K562 (cell line): Measurements from ENCODE around the gene KATNAL1. TPM values are rescaled to one million over a fixed set of nuclear protein-coding genes. Genes with fewer than 3 reads are reported as not detected.

Experiments used
- ATAC-seq: fragments of 200-7000 bp; cut with Tn5 transposase; 3 replicates; pipeline ENCODE4 v1.9.1; 2020; ENCODE audit warnings: moderate library complexity
- BruUV-seq: library from RNA; stranded (reverse); fragments of 400-500 nt; replicated peaks from 2 replicates; lab custom pipeline; 2021; lab: Mats Ljungman, UMichigan
- CTCF ChIA-PET: fragments of 300-600 bp; formaldehyde crosslinking; extraction: SDS; loops from one replicate; lab custom pipeline; 2021; ENCODE audit warnings: low intra/inter-chr PET ratio; lab: Yijun Ruan, JAX
- POLR2A ChIA-PET: fragments of 300-600, 350-650 bp; sonication (Branson Sonifier 250); formaldehyde crosslinking; extraction: SDS; loops from one replicate; lab custom pipeline; 2021; ENCODE audit warnings: antibody characterized with exemption, inconsistent platforms; lab: Yijun Ruan, JAX
- DNase-seq, 4 experiments: peaks; one replicate each; pipeline versions ENCODE4 v3.0.0 to v3.0.0-alpha.2; 2011 to 2018; ENCODE audit warnings: low spot score in 3 of 4, mixed read lengths in 3 of 4; ENCODE audit errors: extremely low read depth in 1 of 4
- FAIRE-seq: peaks from 2 replicates; lab custom pipeline; 2011; peaks lifted over from hg19 to GRCh38; lab: Jason Lieb, UNC
- H2AFZ ChIP-seq: 2 replicates; pipeline ENCODE4 v1.6.0; 2011; ENCODE audit warnings: low read depth, low read length, control low read depth, inconsistent platforms
- H3K27ac ChIP-seq: fragments of 200-600 bp; 3 replicates; pipeline ENCODE4 v1.8.0; 2011; ENCODE audit warnings: low read depth, mild to moderate bottlenecking, control low read depth, inconsistent platforms, low read length, moderate library complexity, mixed read lengths; ENCODE audit errors: extremely low read depth
- H3K27me3 ChIP-seq, 2 experiments: fragments of 300-600 bp in 1 of 2; 2 replicates in 1 of 2; 3 replicates in 1 of 2; pipeline versions ENCODE4 v1.6.0 to v1.8.0; 2011; ENCODE audit warnings: inconsistent platforms in 2 of 2, low read length in 2 of 2, mild to moderate bottlenecking in 1 of 2, mixed read lengths in 1 of 2, moderate library complexity in 1 of 2; ENCODE audit not compliant: control insufficient read depth in 2 of 2, insufficient read depth in 2 of 2
- H3K36me3 ChIP-seq: fragments of 300-600 bp; 3 replicates; pipeline ENCODE4 v1.8.0; 2011; ENCODE audit warnings: mild to moderate bottlenecking, low read length, inconsistent platforms; ENCODE audit not compliant: control insufficient read depth, insufficient read depth
- H3K4me1 ChIP-seq, 2 experiments: fragments of 200-600 bp in 1 of 2; replicated peaks in 1 of 2; 2 replicates in 1 of 2; 3 replicates in 1 of 2; pipeline versions ENCODE4 v1.5.1 to v1.8.0; 2011; ENCODE audit warnings: inconsistent platforms in 2 of 2, low read length in 2 of 2, mild to moderate bottlenecking in 1 of 2, mixed read lengths in 1 of 2, moderate library complexity in 1 of 2; ENCODE audit not compliant: control insufficient read depth in 2 of 2, insufficient read depth in 2 of 2
- H3K4me2 ChIP-seq: 2 replicates; pipeline ENCODE4 v1.6.1; 2011; ENCODE audit warnings: low read length, control low read depth, inconsistent platforms, mixed read lengths; ENCODE audit not compliant: insufficient read depth
- H3K4me3 ChIP-seq: fragments of 200-600 bp; sonication (generic), shearing (Covaris generic); 2 replicates; pipeline ENCODE4 v1.5.1; 2016; ENCODE audit warnings: control low read depth, inconsistent platforms
- H3K79me2 ChIP-seq: fragments of 200-600 bp; 3 replicates; pipeline ENCODE4 v1.8.0; 2011; ENCODE audit warnings: low read length, inconsistent platforms; ENCODE audit not compliant: control insufficient read depth, insufficient read depth
- H3K9ac ChIP-seq, 2 experiments: 2 replicates each; pipeline versions ENCODE4 v1.6.0 to v1.6.1; 2011; ENCODE audit warnings: low read depth in 2 of 2, low read length in 2 of 2, control low read depth in 1 of 2, inconsistent platforms in 1 of 2, mild to moderate bottlenecking in 1 of 2, mixed read lengths in 1 of 2; ENCODE audit not compliant: insufficient read depth in 1 of 2
- H3K9me1 ChIP-seq: one replicate; pipeline ENCODE4 v1.6.0; 2011; ENCODE audit warnings: inconsistent platforms, mild to moderate bottlenecking, low read length, moderate library complexity; ENCODE audit not compliant: control insufficient read depth, insufficient read depth
- H3K9me3 ChIP-seq: replicated peaks from 2 replicates; pipeline ENCODE4 v1.5.1; 2011; ENCODE audit warnings: low read depth, low read length, inconsistent platforms; ENCODE audit not compliant: control insufficient read depth, insufficient read depth
- H4K20me1 ChIP-seq: replicated peaks from 2 replicates; pipeline ENCODE4 v1.6.1; 2011; ENCODE audit warnings: low read length, inconsistent platforms, mixed read lengths; ENCODE audit not compliant: control insufficient read depth, insufficient read depth
- MED1 ChIP-seq: sonication (generic); formaldehyde crosslinking; IDR thresholded peaks from 2 replicates; pipeline ENCODE4 v1.8.1; 2023; ENCODE audit warnings: missing genetic modification reagents, borderline replicate concordance
- NEUROD1 ChIP-seq: fragments of 150-350 bp; IDR thresholded peaks from 2 replicates; pipeline ENCODE4 v1.6.1; 2014; ENCODE audit warnings: borderline replicate concordance, low read length, low read depth; ENCODE audit not compliant: partially characterized antibody
- NRF1 ChIP-seq, 2 experiments: fragments of 450-650 bp; IDR thresholded peaks in 1 of 2; conservative IDR thresholded peaks in 1 of 2; 2 replicates each; pipeline ENCODE4 v1.6.1; 2014; ENCODE audit warnings: mild to moderate bottlenecking in 2 of 2
- SRSF7 ChIP-seq: fragments of 200-400 bp; formaldehyde crosslinking; optimal IDR thresholded peaks from 2 replicates; pipeline ENCODE3; 2017; ENCODE audit warnings: mild to moderate bottlenecking, low read depth, low read length
- TAF9B ChIP-seq: fragments of 450-650 bp; IDR thresholded peaks from 2 replicates; pipeline ENCODE4 v1.6.1; 2018; ENCODE audit warnings: mild to moderate bottlenecking; ENCODE audit not compliant: partially characterized antibody
- VEZF1 ChIP-seq: fragments of 200-800 bp; sonication (Bioruptor generic); IDR thresholded peaks from 2 replicates; pipeline ENCODE4 v1.6.1; 2017; ENCODE audit warnings: missing genetic modification characterization, missing compliant biosample characterization
- ZKSCAN3 ChIP-seq: fragments of 250-450 bp; sonication (Bioruptor Pico); IDR thresholded peaks from 2 replicates; pipeline ENCODE4 v1.4.0; 2020
- ZNF512 ChIP-seq: IDR thresholded peaks from 2 replicates; pipeline ENCODE4 v1.6.1; 2016; ENCODE audit warnings: missing genetic modification characterization, missing compliant biosample characterization
- WGBS: fragments of 100-300 bp; shearing (Covaris generic); methylation state at CpG from one replicate; pipeline ENCODE4 v1.1.6; 2016; ENCODE audit warnings: low coverage, mixed read lengths; ENCODE audit not compliant: insufficient coverage; ENCODE audit errors: missing lambda C conversion rate; 5-methylcytosine and 5-hydroxymethylcytosine counted together
- in situ Hi-C: fragments of 300-500 bp; cut with MboI; formaldehyde crosslinking; loops from 4 replicates; pipeline ENCODE4 v1.15.0; 2018; ENCODE audit warnings: inconsistent platforms, mixed read lengths
- intact Hi-C: fragments of 100-400 bp; cut with micrococcal nuclease; formaldehyde crosslinking; loops from 2 replicates; pipeline ENCODE4 v1.14.2; 2022
- polyA plus RNA-seq, 8 experiments: library from polyadenylated mRNA; depleted of rRNA in 4 of 8; stranded (reverse) in 5 of 8; unstranded in 3 of 8; fragments of >200 nt; fragmentation: Nextera tagmentation in 2 of 8; fragmentation: Illumina TruSeq in 1 of 8; extraction: Ambion mirVana in 2 of 8; extraction: Trizol in 1 of 8; gene quantifications; 2 replicates each; pipeline versions ENCODE4 v1.2.1 to v1.2.3, GENCODE V29; 2011 to 2014; ENCODE audit warnings: inconsistent platforms in 1 of 8, missing spikeins in 1 of 8
- total RNA-seq, 7 experiments: library from RNA; depleted of rRNA in 6 of 7; stranded (reverse); fragments of >200 nt in 6 of 7; fragmentation: Illumina TruSeq in 2 of 7; extraction: Trizol in 2 of 7; gene quantifications; 2 replicates each; pipeline versions ENCODE4 v1.2.1 to v1.2.3, GENCODE V29; 2011 to 2021; ENCODE audit warnings: low replicate concordance in 1 of 7

Gene KATNAL1
- total and polyA plus RNA-seq, 9 of the 15 experiments (the other 6 are each of a cell fraction or from before 2014, with no cell fraction given), result 2.5 to 8.2 (median 5.5) TPM

- intact Hi-C loops (no loop called here), in situ Hi-C loops (no loop called here)
- Histone ChIP-seq H3K4me2 (no peak overlapping the region), H3K79me2 (no peaks in the 10 kb centered on the region), H3K9ac (no peak overlapping the region), H2AFZ (no peak overlapping the region), H3K27ac (no peak overlapping the region), H3K27me3 (peaks cover 23 to 77% of the 10 kb centered on the region in 2 experiments), H3K4me1 (no peaks in the 10 kb centered on the region), H4K20me1 (no peaks in the 10 kb centered on the region), H3K9me3 (no peaks in the 10 kb centered on the region), H3K9me1 (no peaks in the 10 kb centered on the region), H3K36me3 (no peaks in the 10 kb centered on the region), H3K4me3 (no peak overlapping the region)
- no peak for FAIRE-seq
- no peak for DNase-seq
- CTCF ChIA-PET, result no interaction called here
- no TSS peak for BruUV-seq
- 0% methylated on average over 13 of the region's 20 CpGs for WGBS
- TF ChIP-seq NEUROD1, result no peak
- no peak for TF ChIP-seq ZNF512 (tag)
- TF ChIP-seq VEZF1, result no peak
- TF ChIP-seq NRF1 (conservative IDR thresholded peaks at IDR 0.05 in 1 of 2, IDR thresholded peaks at IDR 0.05 in 1 of 2), result no peak; a peak in 1 of 4 replicates
- no peak for TF ChIP-seq SRSF7
- no peak for TF ChIP-seq TAF9B
- TF ChIP-seq ZKSCAN3, result no peak
- no peak for TF ChIP-seq MED1
- ATAC-seq, result no peak
- POLR2A ChIA-PET, result interaction anchor here (1.4 kb wide), 1 partner anchor 12 kb away, joined by 4 read pairs; no protein-coding TSS in a partner anchor
Observed at GRCh38 chr13:30154531-30154930, 152.8 kb downstream of the KATNAL1 start.
